Measurements from ENCODE around the gene LILRA6. TPM values are rescaled to one million over a fixed set of nuclear protein-coding genes. Genes with fewer than 3 reads are reported as not detected.

Gene LILRA6
- total RNA-seq, 4 donors from 2014 or later: 1.1 to 1.5 TPM; not detected in 2

- H3K4me3 ChIP-seq: no peak overlapping the region
- DNase-seq: no peak
- no peak overlapping the region for H3K27ac ChIP-seq
- H3K4me1 ChIP-seq: no peaks in the 10 kb centered on the region
- no peaks in the 10 kb centered on the region for H3K27me3 ChIP-seq
- H3K9me3 ChIP-seq: no peaks in the 10 kb centered on the region
- TF ChIP-seq CTCF (IDR thresholded peaks at IDR 0.05) (no peak), POLR2A (IDR thresholded peaks at IDR 0.05) (no peak)
- H3K36me3 ChIP-seq: no peaks in the 10 kb centered on the region
These were observed 28.5 kb upstream of the LILRA6 start for GRCh38 chr19:54271106-54271505.

- no peaks in the 10 kb centered on the region for H3K27me3 ChIP-seq
- TF ChIP-seq CTCF (IDR thresholded peaks at IDR 0.05) (no peak), POLR2A (IDR thresholded peaks at IDR 0.05) (no peak)
- H3K36me3 ChIP-seq: no peaks in the 10 kb centered on the region
- no peak overlapping the region for H3K4me3 ChIP-seq
- DNase-seq: no peak
- H3K27ac ChIP-seq: no peak overlapping the region
- H3K4me1 ChIP-seq: no peaks in the 10 kb centered on the region
- no peaks in the 10 kb centered on the region for H3K9me3 ChIP-seq
These were observed 26.3 kb upstream of the LILRA6 start for GRCh38 chr19:54268936-54269335.

GRCh38 chr19:54266133-54266532 is 23.5 kb upstream of the LILRA6 start:
- Histone ChIP-seq H3K27ac (no peak overlapping the region), H3K27me3 (no peaks in the 10 kb centered on the region), H3K36me3 (no peaks in the 10 kb centered on the region), H3K9me3 (no peaks in the 10 kb centered on the region), H3K4me3 (no peak overlapping the region), H3K4me1 (no peaks in the 10 kb centered on the region)
- no peak for TF ChIP-seq POLR2A (IDR thresholded peaks at IDR 0.05)
- peak in 5 of 6 experiments; percentile 38 to 67 (median 58) for TF ChIP-seq CTCF (IDR thresholded peaks at IDR 0.05)
- DNase-seq: peak; percentile 76 to 92 (median 78)

- DNase-seq: no peak
- Histone ChIP-seq H3K36me3 (no peaks in the 10 kb centered on the region), H3K4me3 (no peak overlapping the region), H3K4me1 (no peaks in the 10 kb centered on the region), H3K9me3 (no peaks in the 10 kb centered on the region), H3K27ac (no peak overlapping the region), H3K27me3 (no peaks in the 10 kb centered on the region)
- TF ChIP-seq CTCF (IDR thresholded peaks at IDR 0.05) (no peak), POLR2A (IDR thresholded peaks at IDR 0.05) (no peak)
These were observed 19.9 kb upstream of the LILRA6 start for GRCh38 chr19:54262470-54262869.

GRCh38 chr19:54262066-54262465 is 19.5 kb upstream of the LILRA6 start:
- no peaks in the 10 kb centered on the region for H3K9me3 ChIP-seq
- no peak overlapping the region for H3K27ac ChIP-seq
- no peak for TF ChIP-seq POLR2A (IDR thresholded peaks at IDR 0.05)
- TF ChIP-seq CTCF (IDR thresholded peaks at IDR 0.05): no peak
- H3K27me3 ChIP-seq: no peaks in the 10 kb centered on the region
- H3K4me3 ChIP-seq: no peak overlapping the region
- DNase-seq: peak in 1 of 3 donors; percentile 37
- no peaks in the 10 kb centered on the region for H3K4me1 ChIP-seq
- H3K36me3 ChIP-seq: no peaks in the 10 kb centered on the region

- no peaks in the 10 kb centered on the region for H3K9me3 ChIP-seq
- H3K4me3 ChIP-seq: peak within 1 kb of the TSS in 1 of 4 donors; percentile 15
- H3K36me3 ChIP-seq: no peaks in the 10 kb centered on the region
- H3K27ac ChIP-seq: no peak within 1 kb of the TSS
- no peaks in the 10 kb centered on the region for H3K4me1 ChIP-seq
- peak in 1 of 3 donors; percentile 46 for DNase-seq
- H3K27me3 ChIP-seq: no peaks in the 10 kb centered on the region
- TF ChIP-seq POLR2A (IDR thresholded peaks at IDR 0.05): no peak
- TF ChIP-seq CTCF (IDR thresholded peaks at IDR 0.05): no peak
These were observed 14.5 kb upstream of the LILRA6 start, which contains the start of gene LILRB5 for GRCh38 chr19:54257116-54257480. TSS of gene LILRB5 (minus strand) at chr19:54257273. CDS start at chr19:54257193, 80 bp downstream.
